ENCODE results near the gene KLHDC1.
"Not testable (repeated sequence)": the region's sequence is repeated elsewhere in the genome, so short reads cannot be mapped to it uniquely, and the experiment has no call there.

Gene KLHDC1

GRCh38 chr14:49692811-49693734 is at the start of gene KLHDC1:
TSS of gene KLHDC1 (plus strand) at chr14:49693120. CDS start at chr14:49693195, 75 bp downstream.
- no peak for FAIRE-seq

GRCh38 chr14:49653508-49653907 is 39.4 kb upstream of the KLHDC1 start:
- no peak for FAIRE-seq

- peak; percentile 51 for FAIRE-seq
Observed at GRCh38 chr14:49654511-49654910, 38.4 kb upstream of the KLHDC1 start.

- not testable (repeated sequence) for FAIRE-seq
Observed at GRCh38 chr14:49657500-49657899, 35.4 kb upstream of the KLHDC1 start.

- FAIRE-seq, result no peak
Observed at GRCh38 chr14:49659526-49660455, 33.1 kb upstream of the KLHDC1 start.

GRCh38 chr14:49670475-49670874 is 22.4 kb upstream of the KLHDC1 start:
- no peak for FAIRE-seq

GRCh38 chr14:49673586-49673985 is 19.3 kb upstream of the KLHDC1 start:
- FAIRE-seq, result no peak

GRCh38 chr14:49677643-49678042 is 15.3 kb upstream of the KLHDC1 start:
- no peak for FAIRE-seq

- no peak for FAIRE-seq
Observed at GRCh38 chr14:49679271-49679670, 13.6 kb upstream of the KLHDC1 start.

- no peak for FAIRE-seq
Observed at GRCh38 chr14:49686425-49686824, 6.5 kb upstream of the KLHDC1 start.

- no peak for FAIRE-seq
Observed at GRCh38 chr14:49687942-49688700, 4.8 kb upstream of the KLHDC1 start, which contains the start of gene POLE2. TSS of gene POLE2 (minus strand) at chr14:49688214. CDS start at chr14:49688203, 11 bp downstream.

- no peak for FAIRE-seq
Observed at GRCh38 chr14:49688701-49689030, 4.3 kb upstream of the KLHDC1 start.

GRCh38 chr14:49691031-49691430 is 1.9 kb upstream of the KLHDC1 start:
- FAIRE-seq, result no peak

- no peak for FAIRE-seq
Observed at GRCh38 chr14:49692193-49692757, 645 bp upstream of the KLHDC1 start.

GRCh38 chr14:49693735-49694124 is 810 bp downstream of the KLHDC1 start:
- FAIRE-seq, result not testable (repeated sequence)

- no peak for FAIRE-seq
Observed at GRCh38 chr14:49702725-49703124, 9.8 kb downstream of the KLHDC1 start.

GRCh38 chr14:49703965-49704364 is 11.0 kb downstream of the KLHDC1 start:
- no peak for FAIRE-seq

GRCh38 chr14:49704471-49704870 is 11.6 kb downstream of the KLHDC1 start:
- not testable (repeated sequence) for FAIRE-seq

- FAIRE-seq, result not testable (repeated sequence)
Observed at GRCh38 chr14:49710993-49711392, 18.1 kb downstream of the KLHDC1 start.

GRCh38 chr14:49720744-49721143 is 27.8 kb downstream of the KLHDC1 start:
- no peak for FAIRE-seq

- FAIRE-seq, result not testable (repeated sequence)
Observed at GRCh38 chr14:49721733-49722435, 29.0 kb downstream of the KLHDC1 start.

- no peak for FAIRE-seq
Observed at GRCh38 chr14:49727171-49727570, 34.3 kb downstream of the KLHDC1 start.

All from islet of Langerhans (tissue), 1 donor.